Stimulated activated CD4-positive, alpha-beta T cell treated with anti-CD3 and anti-CD28 coated beads, Interleukin-4, amount 100 ng/mL, for 4 hours (primary cell): ENCODE results near the gene HDAC10.

ENCODE experiments used
- DNase-seq, 2 experiments: peaks; one replicate each; pipeline ENCODE4 v3.0.0-alpha.2; 2020

HDAC10 gene

GRCh38 chr22:50269573-50269969 lies 18.5 kb upstream of the HDAC10 start:
- no peak for DNase-seq

- DNase-seq = no peak
Observed at GRCh38 chr22:50268655-50269113, 17.6 kb upstream of the HDAC10 start.

- DNase-seq = peak; percentile 54 to 57
Observed at GRCh38 chr22:50267591-50268390, 16.7 kb upstream of the HDAC10 start.

- DNase-seq = no peak
Observed at GRCh38 chr22:50266994-50267393, 15.9 kb upstream of the HDAC10 start.

- DNase-seq = no peak
Observed at GRCh38 chr22:50264946-50265669, 14.0 kb upstream of the HDAC10 start.

GRCh38 chr22:50264104-50264745 lies 13.2 kb upstream of the HDAC10 start:
- peak in 1 of 2 experiments; percentile 17 for DNase-seq

GRCh38 chr22:50262973-50263617 lies 12.0 kb upstream of the HDAC10 start:
- no peak for DNase-seq

- no peak for DNase-seq
Observed at GRCh38 chr22:50262460-50262911, 11.4 kb upstream of the HDAC10 start.

- no peak for DNase-seq
Observed at GRCh38 chr22:50261615-50262459, 10.8 kb upstream of the HDAC10 start, which contains the start of gene MAPK12. Gene MAPK12 (minus strand): TSS chr22:50261683. CDS start chr22:50261509, 174 bp downstream.

- DNase-seq = peak; percentile 17 to 39
Observed at GRCh38 chr22:50260801-50261614, 9.9 kb upstream of the HDAC10 start.

- no peak for DNase-seq
Observed at GRCh38 chr22:50260434-50260800, 9.4 kb upstream of the HDAC10 start.

- DNase-seq = no peak
Observed at GRCh38 chr22:50259302-50259701, 8.2 kb upstream of the HDAC10 start.

GRCh38 chr22:50258361-50259292 lies 7.6 kb upstream of the HDAC10 start:
- no peak for DNase-seq

- no peak for DNase-seq
Observed at GRCh38 chr22:50257451-50258360, 6.6 kb upstream of the HDAC10 start.

GRCh38 chr22:50257041-50257440 lies 6.0 kb upstream of the HDAC10 start:
- no peak for DNase-seq

- DNase-seq = no peak
Observed at GRCh38 chr22:50256258-50256862, 5.3 kb upstream of the HDAC10 start.

- no peak for DNase-seq
Observed at GRCh38 chr22:50255607-50256006, 4.5 kb upstream of the HDAC10 start.

- DNase-seq = no peak
Observed at GRCh38 chr22:50255099-50255498, 4.0 kb upstream of the HDAC10 start.
